Activated CD8-positive, alpha-beta memory T cell treated with anti-CD3 and anti-CD28 coated beads for 24 hours (primary cell): ENCODE data around the gene ZNF646.
A peak's percentile ranks its signal among the peaks of the same experiment; 100 is the strongest.

Source experiments
- DNase-seq: peaks from one replicate; pipeline ENCODE4 v3.0.0-alpha.2; 2020

Gene ZNF646

GRCh38 chr16:31063843-31064611 lies 10.2 kb upstream of the ZNF646 start:
- no peak for DNase-seq

DNA sequence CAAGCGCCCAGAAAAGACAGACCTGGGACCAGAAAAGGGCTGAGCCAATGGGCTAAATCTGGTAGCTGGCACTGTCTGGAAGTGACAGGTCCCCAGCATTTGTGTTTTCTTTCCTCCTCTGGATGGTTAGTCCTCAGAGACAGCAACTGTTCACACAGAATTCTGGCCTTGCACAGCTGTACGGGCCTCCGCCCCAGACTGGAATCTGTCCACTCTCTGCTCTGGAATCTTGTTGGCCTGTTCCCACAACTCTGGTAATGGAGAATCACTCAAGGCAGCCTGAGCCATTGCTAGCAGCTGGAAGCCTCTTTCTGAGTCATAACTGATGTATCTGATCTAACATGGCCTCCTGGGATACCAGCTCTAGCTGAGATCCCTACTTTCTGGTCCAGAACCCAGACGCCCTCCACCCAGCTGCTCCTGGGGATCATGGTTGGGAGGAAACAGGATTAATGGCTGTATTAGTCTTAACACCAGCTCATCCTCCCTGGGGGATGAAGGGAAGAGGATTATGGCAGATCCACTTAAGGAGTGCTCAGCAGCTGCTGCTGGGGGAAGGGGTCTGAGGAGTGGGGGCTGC lies 9.2 kb upstream of the ZNF646 start:
- no peak for DNase-seq

DNA sequence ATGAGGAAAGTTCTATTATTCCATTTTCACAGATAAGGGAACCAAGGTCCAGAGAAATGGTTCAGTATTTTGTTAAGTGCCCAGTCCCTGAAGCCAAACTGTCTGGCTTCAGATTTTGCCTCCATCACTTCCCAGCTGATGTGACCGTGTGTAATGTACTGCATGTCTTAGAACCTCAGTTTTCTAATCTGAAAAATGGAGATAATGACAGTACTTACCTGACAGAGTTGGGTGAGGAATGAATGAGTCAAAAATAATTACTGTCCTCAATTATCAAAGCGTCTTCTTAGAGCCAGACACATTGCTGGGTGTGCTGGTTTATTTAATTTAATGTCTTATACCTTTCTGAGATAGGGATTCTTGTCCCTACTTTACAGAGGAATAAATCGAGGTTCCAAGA lies 6.9 kb upstream of the ZNF646 start:
- DNase-seq, result no peak

DNA sequence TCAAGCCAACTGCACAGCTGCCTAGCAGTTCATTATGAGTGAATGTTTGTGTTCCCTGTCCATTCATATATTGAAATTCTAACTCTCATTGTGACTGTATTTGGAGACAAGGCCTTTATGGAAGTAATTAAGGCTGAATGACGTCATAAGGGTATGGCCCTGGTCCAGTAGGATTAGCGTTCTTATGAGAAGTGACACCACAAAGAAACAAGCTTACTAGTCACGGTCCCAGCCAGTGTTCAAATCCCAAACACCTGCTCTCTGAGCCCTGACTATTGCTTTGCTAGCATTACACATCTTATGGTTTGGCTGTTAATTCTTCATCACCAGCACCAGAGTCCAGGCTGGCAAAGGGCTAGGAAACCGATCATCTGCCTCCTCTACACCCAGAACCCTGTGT lies 2.4 kb upstream of the ZNF646 start:
- DNase-seq, result no peak

GRCh38 chr16:31072540-31073141 lies 1.6 kb upstream of the ZNF646 start:
- no peak for DNase-seq

- peak; percentile 95 for DNase-seq
Observed at GRCh38 chr16:31073142-31073969, 866 bp upstream of the ZNF646 start.

DNA sequence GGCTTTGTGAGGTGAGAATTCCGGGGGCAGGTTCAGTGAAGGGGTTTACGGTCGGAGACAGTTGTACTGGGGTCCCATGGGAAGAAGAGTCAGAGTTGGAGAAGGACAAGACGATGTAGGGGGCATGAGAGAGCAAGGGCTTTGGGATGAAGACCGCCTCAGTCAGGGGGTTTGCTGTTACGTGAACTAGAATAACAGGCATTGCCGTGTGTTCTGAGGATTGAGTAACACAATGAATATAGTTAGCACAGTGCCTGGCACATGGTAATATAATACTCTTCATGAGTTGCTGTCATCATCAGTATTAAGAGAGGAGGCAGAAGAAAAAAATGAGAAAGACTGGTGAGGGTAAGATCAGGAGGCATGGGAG lies 577 bp downstream of the ZNF646 start:
- DNase-seq, result no peak

- no peak for DNase-seq
Observed at GRCh38 chr16:31076319-31076718, 2.1 kb downstream of the ZNF646 start.

- DNase-seq, result no peak
Observed at GRCh38 chr16:31077024-31077423, 2.8 kb downstream of the ZNF646 start.

GRCh38 chr16:31077592-31078396 lies 3.6 kb downstream of the ZNF646 start:
- DNase-seq, result no peak

- no peak for DNase-seq
Observed at GRCh38 chr16:31078597-31079341, 4.5 kb downstream of the ZNF646 start.

DNA sequence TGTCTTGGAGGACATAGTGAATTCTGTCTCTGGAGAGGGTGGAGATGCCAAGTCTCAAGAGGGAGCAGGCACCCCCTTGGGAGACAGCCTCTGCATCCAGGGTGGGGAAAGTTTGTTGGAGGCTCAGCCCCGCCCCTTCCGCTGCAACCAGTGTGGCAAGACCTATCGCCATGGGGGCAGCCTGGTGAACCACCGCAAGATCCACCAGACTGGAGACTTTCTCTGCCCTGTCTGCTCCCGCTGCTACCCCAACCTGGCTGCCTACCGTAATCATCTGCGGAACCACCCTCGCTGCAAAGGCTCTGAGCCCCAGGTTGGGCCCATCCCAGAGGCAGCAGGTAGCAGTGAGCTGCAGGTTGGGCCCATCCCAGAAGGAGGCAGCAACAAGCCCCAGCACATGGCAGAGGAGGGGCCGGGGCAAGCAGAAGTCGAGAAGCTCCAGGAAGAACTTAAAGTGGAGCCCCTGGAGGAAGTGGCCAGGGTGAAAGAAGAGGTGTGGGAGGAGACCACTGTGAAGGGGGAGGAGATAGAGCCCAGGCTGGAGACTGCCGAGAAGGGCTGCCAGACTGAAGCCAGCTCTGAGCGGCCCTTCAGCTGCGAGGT lies 5.2 kb downstream of the ZNF646 start:
- DNase-seq, result no peak

DNA sequence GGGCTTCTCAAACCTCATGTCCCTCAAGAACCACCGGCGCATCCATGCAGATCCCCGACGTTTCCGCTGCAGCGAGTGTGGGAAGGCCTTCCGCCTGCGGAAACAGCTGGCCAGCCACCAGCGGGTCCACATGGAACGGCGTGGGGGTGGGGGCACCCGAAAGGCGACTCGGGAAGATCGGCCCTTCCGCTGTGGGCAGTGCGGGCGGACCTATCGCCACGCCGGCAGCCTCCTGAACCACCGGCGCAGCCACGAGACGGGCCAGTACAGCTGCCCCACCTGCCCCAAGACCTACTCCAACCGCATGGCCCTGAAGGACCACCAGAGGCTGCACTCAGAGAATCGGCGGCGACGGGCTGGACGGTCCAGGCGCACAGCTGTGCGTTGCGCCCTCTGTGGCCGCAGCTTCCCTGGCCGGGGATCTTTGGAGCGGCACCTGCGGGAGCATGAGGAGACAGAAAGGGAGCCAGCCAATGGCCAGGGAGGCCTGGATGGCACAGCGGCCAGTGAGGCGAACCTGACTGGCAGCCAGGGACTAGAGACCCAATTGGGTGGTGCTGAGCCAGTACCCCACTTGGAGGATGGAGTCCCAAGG lies 5.9 kb downstream of the ZNF646 start:
- DNase-seq, result no peak

GRCh38 chr16:31080756-31081419 lies 6.7 kb downstream of the ZNF646 start:
- no peak for DNase-seq

GRCh38 chr16:31081428-31082351 lies 7.5 kb downstream of the ZNF646 start:
- no peak for DNase-seq

DNA sequence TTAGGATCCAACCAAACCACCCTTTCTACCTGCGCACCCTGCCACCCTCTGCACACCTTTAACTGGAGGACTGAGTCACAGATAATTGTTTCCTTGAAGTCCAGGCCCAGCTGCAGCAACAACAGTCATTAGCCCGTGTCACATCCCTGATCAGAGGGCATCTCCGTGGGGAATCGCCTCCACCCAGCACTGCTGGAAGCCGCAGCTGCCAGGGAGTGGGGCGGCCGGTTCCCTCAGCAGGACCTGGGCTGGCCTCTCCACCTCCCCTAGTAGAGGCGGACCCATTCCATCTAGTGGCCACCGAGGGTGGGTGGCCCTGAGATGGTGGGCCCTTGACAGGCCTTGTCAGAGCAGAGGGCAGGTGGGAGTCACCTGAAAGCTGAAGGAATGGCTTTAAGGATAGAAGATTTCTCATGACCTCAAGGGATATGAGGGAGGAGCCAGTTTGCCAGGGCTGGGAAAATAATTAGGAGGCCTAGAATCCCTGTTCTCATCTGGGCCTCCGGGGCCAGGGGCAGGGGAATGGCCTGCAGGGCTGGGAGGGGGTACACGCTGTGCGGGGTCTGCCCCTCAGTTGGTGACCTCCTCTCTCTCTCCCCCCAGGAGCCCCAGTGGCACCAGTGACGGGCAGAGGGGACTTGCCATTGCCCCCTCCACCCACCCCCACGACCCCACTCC lies 8.3 kb downstream of the ZNF646 start:
- no peak for DNase-seq

DNA sequence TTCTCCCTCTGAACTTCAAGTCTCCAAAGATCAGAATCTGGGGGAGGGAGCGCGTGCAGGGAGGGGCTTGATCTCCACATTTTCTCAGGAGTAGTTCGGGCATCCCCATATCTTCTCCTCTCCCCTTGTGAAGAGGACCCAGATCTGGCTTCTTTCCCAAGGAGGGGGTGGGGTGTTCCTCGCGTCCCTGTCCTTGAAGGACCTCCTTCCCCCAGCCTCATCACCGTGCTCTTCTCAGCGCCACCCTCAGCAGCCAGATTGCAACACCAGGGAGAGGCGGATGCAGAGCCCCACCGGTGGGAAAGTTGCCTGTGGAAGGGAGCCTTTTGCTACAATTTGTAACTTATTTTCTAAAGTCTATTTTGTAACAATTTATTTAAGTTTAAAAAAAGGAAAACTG lies 8.9 kb downstream of the ZNF646 start:
- DNase-seq, result no peak

DNA sequence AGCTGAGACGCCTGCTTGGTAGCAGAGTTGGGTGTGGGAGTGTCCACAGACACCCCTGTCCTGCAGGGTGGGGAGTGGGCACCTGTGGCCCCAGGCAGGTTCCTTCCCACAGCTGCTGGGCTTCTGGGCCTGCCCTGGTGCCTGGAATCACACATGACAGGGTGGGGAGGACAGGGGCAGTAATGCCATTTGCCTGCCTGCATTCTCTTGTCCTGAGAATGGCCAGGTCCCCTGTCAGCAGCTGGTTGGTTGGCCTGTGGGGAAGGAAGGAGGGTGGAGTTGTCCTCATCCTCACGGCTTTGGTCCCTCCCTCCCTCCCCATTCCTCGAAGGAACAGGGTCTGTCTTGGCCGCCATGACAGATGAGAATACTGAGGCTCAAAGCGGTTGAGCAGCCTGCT lies 9.3 kb downstream of the ZNF646 start:
- DNase-seq, result no peak

DNA sequence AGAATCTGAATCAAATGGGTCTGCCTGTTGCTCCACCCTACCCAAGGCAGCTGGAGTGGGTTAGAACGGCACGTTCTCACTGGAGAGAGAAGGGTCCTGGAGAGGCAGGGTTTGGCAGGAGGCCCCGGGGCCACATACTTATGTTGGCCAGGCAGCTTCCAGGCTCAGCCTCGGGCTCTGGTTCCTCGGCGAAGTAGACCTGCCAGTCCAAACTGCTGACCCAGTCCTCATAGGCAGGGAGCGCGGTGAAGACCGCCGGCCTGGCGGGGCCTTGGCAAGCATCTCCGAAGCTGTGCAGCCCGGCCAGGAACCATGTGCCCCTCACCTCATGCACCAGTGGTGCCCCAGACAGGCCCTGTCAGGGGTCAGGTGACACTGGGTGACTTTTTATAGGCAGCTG lies 9.8 kb downstream of the ZNF646 start:
- no peak for DNase-seq
